Prostate gland (tissue), 2 donors: ENCODE data around the gene PFAS. TPM values are rescaled to one million over a fixed set of nuclear protein-coding genes. Genes with fewer than 3 reads are reported as not detected.

ENCODE experiments used
- DNase-seq: peaks from one replicate; pipeline ENCODE4 v3.0.0-alpha.2; 2019; ENCODE audit warnings: low spot score
- H3K27ac ChIP-seq, 2 donors: fragments of 200-600 bp; sonication (generic); 2 replicates each; pipeline ENCODE4 v1.5.1; 2017 to 2019
- H3K27me3 ChIP-seq: fragments of 200-600 bp; sonication (generic); replicated peaks from 2 replicates; pipeline ENCODE4 v1.5.1; 2019; ENCODE audit not compliant: insufficient read depth
- H3K36me3 ChIP-seq, 2 donors: fragments of 200-600 bp; sonication (generic); 1 replicate in 1 of 2; 2 replicates in 1 of 2; pipeline versions ENCODE4 v1.5.1 to v1.8.1; 2017 to 2019
- H3K4me1 ChIP-seq: fragments of 200-600 bp; sonication (generic); replicated peaks from 2 replicates; pipeline ENCODE4 v1.5.1; 2019
- H3K4me3 ChIP-seq, 2 donors: fragments of 200-600 bp; sonication (generic); 2 replicates each; pipeline ENCODE4 v1.5.1; 2017 to 2019
- H3K9me3 ChIP-seq: fragments of 200-600 bp; sonication (generic); 2 replicates; pipeline ENCODE4 v1.5.1; 2017
- POLR2A ChIP-seq: fragments of 450-650 bp; IDR thresholded peaks from one replicate; pipeline ENCODE4 v1.6.1; 2016; ENCODE audit warnings: antibody characterized with exemption, mild to moderate bottlenecking
- POLR2AphosphoS5 ChIP-seq: sonication (generic); formaldehyde crosslinking; IDR thresholded peaks from one replicate; pipeline ENCODE4 v1.6.1; 2017; ENCODE audit warnings: antibody characterized with exemption
- WGBS: methylation state at CpG from one replicate; pipeline ENCODE4 v1.1.5; 2018; 5-methylcytosine and 5-hydroxymethylcytosine counted together
- intact Hi-C: fragments of 100-400 bp; cut with DNase I; formaldehyde crosslinking; loops from one replicate; pipeline ENCODE4 v1.14.2; 2022
- total RNA-seq, 2 donors: library from RNA; depleted of rRNA; stranded (reverse); fragments of >200 nt; gene quantifications; one replicate each; pipeline ENCODE4 v1.1.0, GENCODE V29; 2016
- TF ChIP-seq, protein P1 (sequence below), 4 experiments: fragments of 200-600 bp in 2 of 4; fragments of 450-650 bp in 2 of 4; sonication (generic) in 2 of 4; IDR thresholded peaks; 1 replicate in 3 of 4; 2 replicates in 1 of 4; pipeline ENCODE4 v1.5.1; 2016 to 2019; ENCODE audit warnings: antibody characterized with exemption in 4 of 4, mild to moderate bottlenecking in 2 of 4, moderate library complexity in 2 of 4

The PFAS gene
- total RNA-seq, 2 donors from 2014 or later, result 17.0 to 29.0 TPM

GRCh38 chr17:8274816-8275215 lies 25.7 kb downstream of the PFAS start:
- no peaks in the 10 kb centered on the region for H3K36me3 ChIP-seq
- 80% methylated on average over 5 of the region's 5 CpGs for WGBS
- no peak overlapping the region for H3K27ac ChIP-seq
- no peak overlapping the region for H3K4me3 ChIP-seq
- intact Hi-C loops, result no loop called here
- no peaks in the 10 kb centered on the region for H3K4me1 ChIP-seq
- no peaks in the 10 kb centered on the region for H3K9me3 ChIP-seq
- no peaks in the 10 kb centered on the region for H3K27me3 ChIP-seq
- DNase-seq, result no peak
- TF ChIP-seq, protein P1, sequence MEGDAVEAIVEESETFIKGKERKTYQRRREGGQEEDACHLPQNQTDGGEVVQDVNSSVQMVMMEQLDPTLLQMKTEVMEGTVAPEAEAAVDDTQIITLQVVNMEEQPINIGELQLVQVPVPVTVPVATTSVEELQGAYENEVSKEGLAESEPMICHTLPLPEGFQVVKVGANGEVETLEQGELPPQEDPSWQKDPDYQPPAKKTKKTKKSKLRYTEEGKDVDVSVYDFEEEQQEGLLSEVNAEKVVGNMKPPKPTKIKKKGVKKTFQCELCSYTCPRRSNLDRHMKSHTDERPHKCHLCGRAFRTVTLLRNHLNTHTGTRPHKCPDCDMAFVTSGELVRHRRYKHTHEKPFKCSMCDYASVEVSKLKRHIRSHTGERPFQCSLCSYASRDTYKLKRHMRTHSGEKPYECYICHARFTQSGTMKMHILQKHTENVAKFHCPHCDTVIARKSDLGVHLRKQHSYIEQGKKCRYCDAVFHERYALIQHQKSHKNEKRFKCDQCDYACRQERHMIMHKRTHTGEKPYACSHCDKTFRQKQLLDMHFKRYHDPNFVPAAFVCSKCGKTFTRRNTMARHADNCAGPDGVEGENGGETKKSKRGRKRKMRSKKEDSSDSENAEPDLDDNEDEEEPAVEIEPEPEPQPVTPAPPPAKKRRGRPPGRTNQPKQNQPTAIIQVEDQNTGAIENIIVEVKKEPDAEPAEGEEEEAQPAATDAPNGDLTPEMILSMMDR (IDR thresholded peaks at IDR 0.05), result no peak

DNA sequence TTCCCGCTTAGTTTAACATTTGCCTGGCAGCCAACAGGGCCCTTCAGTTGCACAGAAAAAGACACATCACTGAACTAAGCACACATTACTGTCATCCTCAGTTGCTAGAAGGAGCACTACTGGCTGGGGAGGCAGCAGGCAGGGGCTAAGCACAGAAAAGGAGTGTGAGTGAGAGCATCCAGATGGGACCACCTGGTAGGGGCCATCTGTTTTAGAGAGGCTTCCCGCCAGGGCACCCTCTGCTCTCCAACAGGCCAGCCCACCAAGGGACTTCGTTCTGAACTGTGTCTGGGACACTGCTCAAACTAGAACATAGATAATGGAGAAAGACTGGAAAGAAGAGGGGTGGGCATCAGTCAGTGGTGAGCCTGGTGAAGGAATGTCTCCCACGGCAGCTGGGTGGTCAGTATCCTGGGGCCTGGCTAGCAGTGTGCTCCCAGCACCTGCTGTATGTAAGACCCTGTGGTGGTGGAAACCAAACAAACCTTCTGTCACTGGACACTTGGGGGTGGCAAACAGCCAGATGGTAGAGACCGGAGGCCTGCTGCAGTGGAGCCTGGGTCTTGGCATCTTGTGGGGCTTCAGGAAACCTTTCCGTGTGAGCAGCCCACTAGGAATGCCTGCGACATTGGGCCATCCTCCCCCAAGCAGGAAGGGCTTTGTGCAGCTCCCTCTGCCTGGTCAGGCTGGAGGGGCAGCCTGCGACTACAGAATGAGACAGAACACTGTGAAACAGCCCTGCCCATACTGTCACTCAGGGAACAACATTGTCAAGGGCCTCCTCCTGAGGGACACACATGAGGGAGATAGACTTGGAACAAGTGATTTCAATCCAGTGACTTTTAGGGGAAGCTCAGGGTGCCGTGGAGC lies 26.6 kb downstream of the PFAS start:
- no peak overlapping the region for H3K27ac ChIP-seq
- WGBS, result 76% methylated on average over 9 of the region's 9 CpGs
- no peaks in the 10 kb centered on the region for H3K36me3 ChIP-seq
- TF ChIP-seq, protein P1 (IDR thresholded peaks at IDR 0.05), result no peak
- no peak for TF ChIP-seq POLR2AphosphoS5
- no peak for TF ChIP-seq POLR2A
- no peak for DNase-seq
- no peaks in the 10 kb centered on the region for H3K4me1 ChIP-seq
- H3K9me3 ChIP-seq, result no peaks in the 10 kb centered on the region
- intact Hi-C loops, result no loop called here
- H3K4me3 ChIP-seq, result no peak overlapping the region
- H3K27me3 ChIP-seq, result no peaks in the 10 kb centered on the region

DNA sequence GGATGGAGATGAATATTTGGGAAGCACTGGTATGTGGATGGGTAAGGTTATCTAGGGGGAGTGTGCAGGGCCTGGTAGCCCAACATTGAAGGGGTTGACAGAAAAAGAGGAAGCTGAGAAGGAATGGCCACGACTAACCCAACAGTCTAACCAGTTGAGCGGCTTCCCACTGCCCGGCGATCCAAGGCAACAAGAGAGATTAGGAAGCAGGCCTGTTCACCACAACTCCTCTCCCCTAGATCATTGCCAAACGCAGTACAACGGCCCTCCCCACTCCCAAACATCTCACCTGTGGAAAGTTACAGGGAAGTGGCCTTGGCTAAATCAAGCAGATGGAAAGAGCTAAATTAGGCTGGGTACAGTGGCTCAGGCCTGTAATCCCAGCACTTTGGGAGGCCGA lies 28.2 kb downstream of the PFAS start:
- 71% methylated on average over 7 of the region's 7 CpGs for WGBS

DNA sequence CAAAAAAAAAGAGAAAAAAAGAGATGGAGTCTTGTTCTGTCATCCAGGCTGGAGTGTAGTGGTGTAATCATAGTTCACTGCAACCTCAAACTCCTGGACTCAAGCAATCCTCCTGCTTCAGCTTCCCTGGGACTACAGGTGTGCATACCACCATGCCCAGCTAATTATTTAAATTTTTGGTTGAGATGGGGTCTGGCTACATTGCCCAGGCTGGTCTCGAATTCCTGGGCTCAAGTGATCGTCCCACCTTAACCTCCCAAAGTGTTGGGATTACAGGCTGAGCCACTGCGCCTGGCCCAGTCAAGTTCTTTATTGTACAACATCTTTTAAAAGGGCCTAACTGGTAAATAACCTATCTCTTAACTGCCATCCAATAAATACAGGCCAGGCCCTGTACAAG lies 33.3 kb downstream of the PFAS start:
- WGBS, result 60% methylated on average over 3 of the region's 3 CpGs
- intact Hi-C loops, result no loop called here
- Histone ChIP-seq H3K4me3 (no peak overlapping the region), H3K27me3 (no peaks in the 10 kb centered on the region), H3K9me3 (no peaks in the 10 kb centered on the region), H3K36me3 (no peaks in the 10 kb centered on the region), H3K27ac (no peak overlapping the region), H3K4me1 (no peaks in the 10 kb centered on the region)
- DNase-seq, result no peak
- TF ChIP-seq, protein P1 (IDR thresholded peaks at IDR 0.05), result no peak
- TF ChIP-seq POLR2AphosphoS5 (no peak), POLR2A (no peak)

More for the DNA sequence above, 28.2 kb downstream of the PFAS start:
- Histone ChIP-seq H3K4me3 (no peak overlapping the region), H3K9me3 (no peaks in the 10 kb centered on the region), H3K27me3 (no peaks in the 10 kb centered on the region), H3K4me1 (no peaks in the 10 kb centered on the region), H3K27ac (no peak overlapping the region), H3K36me3 (no peaks in the 10 kb centered on the region)
- intact Hi-C loops, result no loop called here
- TF ChIP-seq POLR2A (no peak), POLR2AphosphoS5 (no peak)
- TF ChIP-seq, protein P1 (IDR thresholded peaks at IDR 0.05), result no peak
- DNase-seq, result no peak

GRCh38 chr17:8283356-8283755 lies 34.3 kb downstream of the PFAS start:
- WGBS, result 61% methylated on average over 4 of the region's 4 CpGs
- H3K36me3 ChIP-seq, result no peaks in the 10 kb centered on the region
- TF ChIP-seq POLR2A, result no peak
- TF ChIP-seq POLR2AphosphoS5, result no peak
- TF ChIP-seq, protein P1 (IDR thresholded peaks at IDR 0.05), result no peak
- H3K27ac ChIP-seq, result no peak overlapping the region
- DNase-seq, result no peak
- no peak overlapping the region for H3K4me3 ChIP-seq
- intact Hi-C loops, result no loop called here
- no peaks in the 10 kb centered on the region for H3K4me1 ChIP-seq
- no peaks in the 10 kb centered on the region for H3K27me3 ChIP-seq
- H3K9me3 ChIP-seq, result no peaks in the 10 kb centered on the region
